DND-41 (cell line): ENCODE results near the gene ANKRD23.

Experiments used
- EZH2 ChIP-seq: IDR thresholded peaks from 3 replicates; pipeline ENCODE4 v1.6.1; 2012; ENCODE audit warnings: borderline replicate concordance, low read depth, mild to moderate bottlenecking, moderate library complexity, low read length, inconsistent platforms; ENCODE audit not compliant: severe bottlenecking
- TF ChIP-seq, protein P1 (sequence below): IDR thresholded peaks from 2 replicates; pipeline ENCODE4 v1.5.1; 2012; ENCODE audit warnings: borderline replicate concordance, low read length, moderate library complexity, mild to moderate bottlenecking; ENCODE audit not compliant: poor library complexity, severe bottlenecking; ENCODE audit errors: extremely low read depth

DNA sequence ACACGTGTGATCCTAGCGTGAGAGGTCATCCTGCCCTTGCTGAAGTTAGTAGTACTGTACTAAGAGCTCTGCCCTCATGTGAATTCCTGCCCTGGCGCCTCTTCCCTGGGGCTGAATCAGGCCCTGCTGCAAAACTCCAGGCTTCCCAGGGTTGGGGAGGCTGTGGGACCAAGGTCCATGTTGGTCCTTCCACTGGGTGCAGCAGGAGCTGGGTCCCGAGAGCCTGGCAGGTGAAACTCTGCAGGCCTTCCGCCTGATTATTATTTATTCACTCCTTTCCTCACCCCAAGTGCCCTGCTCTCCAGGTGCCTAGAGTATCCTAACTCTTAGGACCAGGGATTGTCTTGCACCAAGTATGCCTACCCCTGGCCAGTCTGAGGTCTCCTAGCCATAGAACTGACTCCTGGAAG lies 33.0 kb downstream of the ANKRD23 start:
- TF ChIP-seq, protein P1, sequence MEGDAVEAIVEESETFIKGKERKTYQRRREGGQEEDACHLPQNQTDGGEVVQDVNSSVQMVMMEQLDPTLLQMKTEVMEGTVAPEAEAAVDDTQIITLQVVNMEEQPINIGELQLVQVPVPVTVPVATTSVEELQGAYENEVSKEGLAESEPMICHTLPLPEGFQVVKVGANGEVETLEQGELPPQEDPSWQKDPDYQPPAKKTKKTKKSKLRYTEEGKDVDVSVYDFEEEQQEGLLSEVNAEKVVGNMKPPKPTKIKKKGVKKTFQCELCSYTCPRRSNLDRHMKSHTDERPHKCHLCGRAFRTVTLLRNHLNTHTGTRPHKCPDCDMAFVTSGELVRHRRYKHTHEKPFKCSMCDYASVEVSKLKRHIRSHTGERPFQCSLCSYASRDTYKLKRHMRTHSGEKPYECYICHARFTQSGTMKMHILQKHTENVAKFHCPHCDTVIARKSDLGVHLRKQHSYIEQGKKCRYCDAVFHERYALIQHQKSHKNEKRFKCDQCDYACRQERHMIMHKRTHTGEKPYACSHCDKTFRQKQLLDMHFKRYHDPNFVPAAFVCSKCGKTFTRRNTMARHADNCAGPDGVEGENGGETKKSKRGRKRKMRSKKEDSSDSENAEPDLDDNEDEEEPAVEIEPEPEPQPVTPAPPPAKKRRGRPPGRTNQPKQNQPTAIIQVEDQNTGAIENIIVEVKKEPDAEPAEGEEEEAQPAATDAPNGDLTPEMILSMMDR: no peak
- TF ChIP-seq EZH2: no peak
